Measurements from ENCODE around the gene KLHL41. TPM values are rescaled to one million over a fixed set of nuclear protein-coding genes. Genes with fewer than 3 reads are reported as not detected.
"Not testable (repeated sequence)": the region's sequence is repeated elsewhere in the genome, so short reads cannot be mapped to it uniquely, and the experiment has no call there.

The KLHL41 gene
- total RNA-seq, 1 donor from 2014 or later: 4.1 TPM

GRCh38 chr2:169570752-169571151 is 61.2 kb downstream of the KLHL41 start:
- not testable (repeated sequence) for DNase-seq (ENCODE audit: low spot score in 2 of 2); FAIRE-seq

- no peak for FAIRE-seq
- no peak for DNase-seq (ENCODE audit: low spot score in 2 of 2)
Observed at GRCh38 chr2:169571571-169571970, 62.1 kb downstream of the KLHL41 start.

GRCh38 chr2:169572189-169572588 is 62.7 kb downstream of the KLHL41 start:
- no peak for DNase-seq (ENCODE audit: low spot score in 2 of 2)
- FAIRE-seq: no peak

GRCh38 chr2:169572821-169573159 is 63.3 kb downstream of the KLHL41 start:
- DNase-seq (ENCODE audit: low spot score in 2 of 2): no peak
- FAIRE-seq: no peak

- FAIRE-seq: no peak
- DNase-seq (ENCODE audit: low spot score in 2 of 2): peak; percentile 81 to 89
Observed at GRCh38 chr2:169573160-169573973, 63.9 kb downstream of the KLHL41 start, which contains the start of gene FASTKD1. FASTKD1 (minus strand) TSS chr2:169573865; CDS start chr2:169572029, 1,836 bp downstream.

- FAIRE-seq (no peak), DNase-seq (ENCODE audit: low spot score in 2 of 2) (no peak)
Observed at GRCh38 chr2:169573974-169574299, 64.4 kb downstream of the KLHL41 start.

GRCh38 chr2:169574539-169574938 is 65.0 kb downstream of the KLHL41 start:
- not testable (repeated sequence) for DNase-seq (ENCODE audit: low spot score in 2 of 2); FAIRE-seq

GRCh38 chr2:169575264-169575663 is 65.8 kb downstream of the KLHL41 start:
- not testable (repeated sequence) for DNase-seq (ENCODE audit: low spot score in 2 of 2); FAIRE-seq

Other genes starting within 250 kb of the KLHL41 start
- gene LRP2, start 147.2 kb upstream of the KLHL41 start, total RNA-seq: 0.82 TPM
- 12.6 TPM for gene BBS5, start 30.2 kb upstream of the KLHL41 start, total RNA-seq
- 110 TPM for gene FASTKD1, start 64.2 kb downstream of the KLHL41 start, total RNA-seq
- gene PPIG, start 74.6 kb downstream of the KLHL41 start, total RNA-seq: 43.6 TPM
- gene CFAP210, start 184.7 kb downstream of the KLHL41 start, total RNA-seq: 5.3 TPM
- gene PHOSPHO2, start 184.8 kb downstream of the KLHL41 start, total RNA-seq: 11.8 TPM
- gene KLHL23, start 224.1 kb downstream of the KLHL41 start, total RNA-seq: 153 TPM

All from frontal cortex (tissue), 4 donors.